ENCODE measurements around the gene KIF2A.

The KIF2A gene

GRCh38 chr5:62263401-62263800 is 42.6 kb upstream of the KIF2A start:
- no peak for DNase-seq (ENCODE audit: extremely low spot score)
- TF ChIP-seq HDGF (IDR thresholded peaks at IDR 0.05; ENCODE audit: borderline replicate concordance) (no peak), ZNF384 (IDR thresholded peaks at IDR 0.05) (no peak), SUZ12 (IDR thresholded peaks at IDR 0.05) (no peak)
- ChIA-PET POLR2A (no interaction called here), CTCF (no interaction called here)

GRCh38 chr5:62265648-62266112 is 40.3 kb upstream of the KIF2A start:
- DNase-seq (ENCODE audit: extremely low spot score) = no peak
- ChIA-PET CTCF (no interaction called here), POLR2A (no interaction called here)
- TF ChIP-seq BHLHE40 (IDR thresholded peaks at IDR 0.05; ENCODE audit: borderline replicate concordance) = no peak
- TF ChIP-seq ELF4 (IDR thresholded peaks at IDR 0.05) = no peak
- TF ChIP-seq ZNF384 (IDR thresholded peaks at IDR 0.05) = no peak
- no peak for TF ChIP-seq SUZ12 (IDR thresholded peaks at IDR 0.05)
- TF ChIP-seq HDGF (IDR thresholded peaks at IDR 0.05; ENCODE audit: borderline replicate concordance) = no peak
- no peak for TF ChIP-seq SP1 (IDR thresholded peaks at IDR 0.05)
- TF ChIP-seq NFRKB (IDR thresholded peaks at IDR 0.05) = no peak
- TF ChIP-seq PKNOX1 (IDR thresholded peaks at IDR 0.05) = no peak
- TF ChIP-seq LEF1 (IDR thresholded peaks at IDR 0.05; ENCODE audit: borderline replicate concordance) = no peak
- no peak for TF ChIP-seq FOXM1 (IDR thresholded peaks at IDR 0.05; ENCODE audit: borderline replicate concordance)
- TF ChIP-seq FOXK2 (IDR thresholded peaks at IDR 0.05) = no peak

- ChIA-PET POLR2A (no interaction called here), CTCF (no interaction called here)
- TF ChIP-seq LEF1 (IDR thresholded peaks at IDR 0.05; ENCODE audit: borderline replicate concordance) (no peak), TARDBP (IDR thresholded peaks at IDR 0.05) (no peak), NFRKB (IDR thresholded peaks at IDR 0.05) (no peak), BHLHE40 (IDR thresholded peaks at IDR 0.05; ENCODE audit: borderline replicate concordance) (no peak)
- no peak for DNase-seq (ENCODE audit: extremely low spot score)
Observed at GRCh38 chr5:62266573-62266972, 39.4 kb upstream of the KIF2A start.

- no peak for TF ChIP-seq ZNF384 (IDR thresholded peaks at IDR 0.05)
- no peak for TF ChIP-seq PKNOX1 (IDR thresholded peaks at IDR 0.05)
- no peak for TF ChIP-seq SP1 (IDR thresholded peaks at IDR 0.05)
- TF ChIP-seq ARNT (IDR thresholded peaks at IDR 0.05) = no peak
- TF ChIP-seq L3MBTL2 (conservative IDR thresholded peaks at IDR 0.05) = no peak
- no peak for TF ChIP-seq HDGF (IDR thresholded peaks at IDR 0.05; ENCODE audit: borderline replicate concordance)
- TF ChIP-seq BHLHE40 (IDR thresholded peaks at IDR 0.05; ENCODE audit: borderline replicate concordance) = no peak
- TF ChIP-seq FOXA1 (IDR thresholded peaks at IDR 0.05) = no peak
- no peak for TF ChIP-seq CTBP1 (IDR thresholded peaks at IDR 0.05; ENCODE audit: borderline replicate concordance)
- TF ChIP-seq LEF1 (IDR thresholded peaks at IDR 0.05; ENCODE audit: borderline replicate concordance) = no peak
- TF ChIP-seq SUZ12 (IDR thresholded peaks at IDR 0.05) = no peak
- TF ChIP-seq FOXK2 (IDR thresholded peaks at IDR 0.05) = no peak
- no peak for TF ChIP-seq TARDBP (IDR thresholded peaks at IDR 0.05)
- TF ChIP-seq NFRKB (IDR thresholded peaks at IDR 0.05) = no peak
- no peak for TF ChIP-seq FOXM1 (IDR thresholded peaks at IDR 0.05; ENCODE audit: borderline replicate concordance)
- TF ChIP-seq ELF4 (IDR thresholded peaks at IDR 0.05) = no peak
- no peak for DNase-seq (ENCODE audit: extremely low spot score)
- CTCF ChIA-PET = no interaction called here
- POLR2A ChIA-PET = no interaction called here
Observed at GRCh38 chr5:62268234-62268633, 37.8 kb upstream of the KIF2A start.

GRCh38 chr5:62268792-62269191 is 37.2 kb upstream of the KIF2A start:
- ChIA-PET CTCF (no interaction called here), POLR2A (no interaction called here)
- TF ChIP-seq FOXM1 (IDR thresholded peaks at IDR 0.05; ENCODE audit: borderline replicate concordance) (no peak), FOXK2 (IDR thresholded peaks at IDR 0.05) (no peak), LEF1 (IDR thresholded peaks at IDR 0.05; ENCODE audit: borderline replicate concordance) (no peak), L3MBTL2 (conservative IDR thresholded peaks at IDR 0.05) (no peak), ARNT (IDR thresholded peaks at IDR 0.05) (no peak), PKNOX1 (IDR thresholded peaks at IDR 0.05) (no peak)
- no peak for DNase-seq (ENCODE audit: extremely low spot score)

GRCh38 chr5:62271370-62271769 is 34.6 kb upstream of the KIF2A start:
- no peak for DNase-seq (ENCODE audit: extremely low spot score)
- ChIA-PET CTCF (no interaction called here), POLR2A (no interaction called here)
- TF ChIP-seq FOXK2 (IDR thresholded peaks at IDR 0.05) (no peak), PKNOX1 (IDR thresholded peaks at IDR 0.05) (no peak), SP1 (IDR thresholded peaks at IDR 0.05) (no peak), TARDBP (IDR thresholded peaks at IDR 0.05) (no peak), ARNT (IDR thresholded peaks at IDR 0.05) (no peak), CTBP1 (IDR thresholded peaks at IDR 0.05; ENCODE audit: borderline replicate concordance) (no peak), ZNF384 (IDR thresholded peaks at IDR 0.05) (no peak), LEF1 (IDR thresholded peaks at IDR 0.05; ENCODE audit: borderline replicate concordance) (no peak), NFRKB (IDR thresholded peaks at IDR 0.05) (no peak), FOXA1 (IDR thresholded peaks at IDR 0.05) (no peak), HDGF (IDR thresholded peaks at IDR 0.05; ENCODE audit: borderline replicate concordance) (no peak), L3MBTL2 (conservative IDR thresholded peaks at IDR 0.05) (no peak)
